SK-N-SH (cell line): ENCODE measurements around the gene PTH2. TPM values are rescaled to one million over a fixed set of nuclear protein-coding genes. Genes with fewer than 3 reads are reported as not detected.

ENCODE experiments used
- CTCF ChIA-PET: fragments of 300-600, 350-600 bp; formaldehyde crosslinking; extraction: SDS; loops from one replicate; lab custom pipeline; 2021; lab: Yijun Ruan, JAX
- POLR2A ChIA-PET: fragments of 350-600 bp; sonication (Branson Sonifier 250); formaldehyde crosslinking; extraction: SDS; loops from one replicate; lab custom pipeline; 2020; ENCODE audit warnings: antibody characterized with exemption, inconsistent platforms; lab: Yijun Ruan, JAX
- DNase-seq: peaks from one replicate; pipeline ENCODE4 v3.0.0; 2012
- H2AFZ ChIP-seq: fragments of 200-600 bp; sonication (generic); 2 replicates; pipeline ENCODE4 v1.8.1; 2016; ENCODE audit warnings: antibody characterized with exemption, mild to moderate bottlenecking, low read depth
- H3F3A ChIP-seq: fragments of 200-600 bp; sonication (generic); replicated peaks from 2 replicates; pipeline ENCODE3; 2016; ENCODE audit warnings: antibody characterized with exemption, mild to moderate bottlenecking; ENCODE audit not compliant: insufficient read depth
- H3K27ac ChIP-seq, 2 experiments: fragments of 200-500 bp in 1 of 2; fragments of 200-600 bp in 1 of 2; sonication (Bioruptor generic) in 1 of 2; sonication (generic), shearing (Covaris generic) in 1 of 2; 2 replicates each; pipeline versions ENCODE4 v1.5.1 to v1.6.1; 2014 to 2016; ENCODE audit warnings: low read depth in 2 of 2, inconsistent platforms in 1 of 2, low read length in 1 of 2, mild to moderate bottlenecking in 1 of 2, mixed read lengths in 1 of 2
- H3K27me3 ChIP-seq: fragments of 200-600 bp; sonication (generic), shearing (Covaris generic); 2 replicates; pipeline ENCODE4 v1.6.1; 2016; ENCODE audit warnings: mixed run types; ENCODE audit not compliant: insufficient read depth
- H3K36me3 ChIP-seq, 2 experiments: fragments of 200-500 bp in 1 of 2; fragments of 200-600 bp in 1 of 2; sonication (Bioruptor generic) in 1 of 2; sonication (generic) in 1 of 2; replicated peaks in 1 of 2; 2 replicates each; pipeline versions ENCODE3 to v1.5.1; 2014 to 2016; ENCODE audit warnings: low read length in 1 of 2, mild to moderate bottlenecking in 1 of 2; ENCODE audit not compliant: insufficient read depth in 2 of 2, control insufficient read depth in 1 of 2
- H3K4me1 ChIP-seq, 2 experiments: fragments of 200-500 bp in 1 of 2; fragments of 200-600 bp in 1 of 2; sonication (Bioruptor generic) in 1 of 2; sonication (generic), shearing (Covaris generic) in 1 of 2; 2 replicates each; pipeline versions ENCODE4 v1.5.1 to v1.6.1; 2014 to 2016; ENCODE audit warnings: low read depth in 1 of 2, low read length in 1 of 2, mixed run types in 1 of 2; ENCODE audit not compliant: insufficient read depth in 2 of 2, control insufficient read depth in 1 of 2
- H3K4me2 ChIP-seq: fragments of 200-600 bp; sonication (generic), shearing (Covaris generic); 2 replicates; pipeline ENCODE4 v1.6.1; 2017; ENCODE audit warnings: mixed run types
- H3K4me3 ChIP-seq, 2 experiments: fragments of 200-500 bp in 1 of 2; fragments of 200-600 bp in 1 of 2; sonication (Bioruptor generic) in 1 of 2; sonication (generic), shearing (Covaris generic) in 1 of 2; 2 replicates each; pipeline versions ENCODE4 v1.5.1 to v1.8.1; 2014 to 2016; ENCODE audit warnings: low read depth in 2 of 2, inconsistent platforms in 1 of 2, low read length in 1 of 2, mild to moderate bottlenecking in 1 of 2, mixed read lengths in 1 of 2, moderate library complexity in 1 of 2
- H3K79me2 ChIP-seq: fragments of 200-600 bp; sonication (generic); 2 replicates; pipeline ENCODE4 v1.8.1; 2017; ENCODE audit warnings: mild to moderate bottlenecking; ENCODE audit not compliant: insufficient read depth
- H3K9ac ChIP-seq: fragments of 200-600 bp; sonication (generic); 2 replicates; pipeline ENCODE4 v1.6.1; 2017; ENCODE audit warnings: mixed run types
- H3K9me2 ChIP-seq: fragments of 200-600 bp; sonication (generic); 2 replicates; pipeline ENCODE4 v1.6.1; 2017; ENCODE audit warnings: mixed run types
- H3K9me3 ChIP-seq: fragments of 200-600 bp; sonication (generic); 2 replicates; pipeline ENCODE4 v1.6.1; 2017; ENCODE audit warnings: mixed run types, mild to moderate bottlenecking, moderate library complexity
- H4K20me1 ChIP-seq: fragments of 200-600 bp; sonication (generic); 2 replicates; pipeline ENCODE4 v1.6.1; 2017; ENCODE audit warnings: mild to moderate bottlenecking, mixed run types; ENCODE audit not compliant: insufficient read depth
- ELF1 ChIP-seq: IDR thresholded peaks from 2 replicates; pipeline ENCODE4 v1.4.0; 2012
- FOSL2 ChIP-seq: IDR thresholded peaks from 2 replicates; pipeline ENCODE4 v1.4.0; 2012; ENCODE audit warnings: low read depth, mild to moderate bottlenecking, moderate library complexity, borderline replicate concordance
- GABPA ChIP-seq: IDR thresholded peaks from 2 replicates; pipeline ENCODE4 v1.4.0; 2012; ENCODE audit warnings: low read depth, mild to moderate bottlenecking
- MAX ChIP-seq: IDR thresholded peaks from 2 replicates; pipeline ENCODE4 v1.4.0; 2012; ENCODE audit warnings: low read depth
- MEF2A ChIP-seq: IDR thresholded peaks from 2 replicates; pipeline ENCODE4 v1.4.0; 2012; ENCODE audit warnings: low read depth, borderline replicate concordance
- MXI1 ChIP-seq: IDR thresholded peaks from 2 replicates; pipeline ENCODE4 v1.6.1; 2012; ENCODE audit warnings: mild to moderate bottlenecking, low read depth, low read length, improper control_type of control experiment
- RAD21 ChIP-seq: IDR thresholded peaks from 2 replicates; pipeline ENCODE4 v1.6.1; 2012; ENCODE audit warnings: mild to moderate bottlenecking, low read length
- SMC3 ChIP-seq: IDR thresholded peaks from 2 replicates; pipeline ENCODE4 v1.6.1; 2012; ENCODE audit warnings: low read depth, low read length, improper control_type of control experiment
- TAF1 ChIP-seq: IDR thresholded peaks from 2 replicates; pipeline ENCODE4 v1.6.1; 2012; ENCODE audit warnings: low read depth, mild to moderate bottlenecking, low read length, moderate library complexity, borderline replicate concordance
- TCF12 ChIP-seq: IDR thresholded peaks from 2 replicates; pipeline ENCODE4 v1.4.0; 2012
- TEAD4 ChIP-seq: IDR thresholded peaks from 2 replicates; pipeline ENCODE4 v1.4.0; 2012; ENCODE audit warnings: mild to moderate bottlenecking, borderline replicate concordance; ENCODE audit not compliant: insufficient read depth
- USF2 ChIP-seq: fragments of 150-350 bp; IDR thresholded peaks from 2 replicates; pipeline ENCODE4 v1.6.1; 2017; ENCODE audit warnings: antibody characterized with exemption, low read length, low read depth, borderline replicate concordance
- WGBS: methylation state at CpG from one replicate; pipeline ENCODE4 v1.1.6; 2017; ENCODE audit warnings: low lambda C conversion rate; 5-methylcytosine and 5-hydroxymethylcytosine counted together
- polyA plus RNA-seq, 3 experiments: library from polyadenylated mRNA; depleted of rRNA; stranded (reverse); fragments of >200 nt; gene quantifications; 2 replicates each; pipeline ENCODE4 v1.2.3, GENCODE V29; 2012
- TF ChIP-seq, protein P1 (sequence below): IDR thresholded peaks from 2 replicates; pipeline ENCODE4 v1.4.0; 2012; ENCODE audit warnings: low read depth, borderline replicate concordance

PTH2 gene
- polyA plus RNA-seq, 1 of the 3 experiments (the other 2 are of a cell fraction) = not detected

- TF ChIP-seq MAX (no peak), MEF2A (no peak), FOSL2 (no peak), MXI1 (no peak)
- TF ChIP-seq, protein P1, sequence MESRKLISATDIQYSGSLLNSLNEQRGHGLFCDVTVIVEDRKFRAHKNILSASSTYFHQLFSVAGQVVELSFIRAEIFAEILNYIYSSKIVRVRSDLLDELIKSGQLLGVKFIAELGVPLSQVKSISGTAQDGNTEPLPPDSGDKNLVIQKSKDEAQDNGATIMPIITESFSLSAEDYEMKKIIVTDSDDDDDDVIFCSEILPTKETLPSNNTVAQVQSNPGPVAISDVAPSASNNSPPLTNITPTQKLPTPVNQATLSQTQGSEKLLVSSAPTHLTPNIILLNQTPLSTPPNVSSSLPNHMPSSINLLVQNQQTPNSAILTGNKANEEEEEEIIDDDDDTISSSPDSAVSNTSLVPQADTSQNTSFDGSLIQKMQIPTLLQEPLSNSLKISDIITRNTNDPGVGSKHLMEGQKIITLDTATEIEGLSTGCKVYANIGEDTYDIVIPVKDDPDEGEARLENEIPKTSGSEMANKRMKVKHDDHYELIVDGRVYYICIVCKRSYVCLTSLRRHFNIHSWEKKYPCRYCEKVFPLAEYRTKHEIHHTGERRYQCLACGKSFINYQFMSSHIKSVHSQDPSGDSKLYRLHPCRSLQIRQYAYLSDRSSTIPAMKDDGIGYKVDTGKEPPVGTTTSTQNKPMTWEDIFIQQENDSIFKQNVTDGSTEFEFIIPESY = no peak
Observed at GRCh38 chr19:49432141-49433073, 9.2 kb upstream of the PTH2 start (continued).

- H4K20me1 ChIP-seq = no peaks in the 10 kb centered on the region
- H3K4me1 ChIP-seq = peaks cover 0 to 6% of the 10 kb centered on the region in 2 experiments; a peak in 1 of 4 replicates
- TF ChIP-seq RAD21 (no peak), ELF1 (no peak), TCF12 (no peak), USF2 (no peak), GABPA (no peak), MXI1 (no peak), TAF1 (no peak), SMC3 (no peak), TEAD4 (no peak)
- no peaks in the 10 kb centered on the region for H3K9me2 ChIP-seq
- no peak overlapping the region for H3K4me3 ChIP-seq
- WGBS = 37% methylated on average over 24 of the region's 29 CpGs
- no peaks in the 10 kb centered on the region for H3K9me3 ChIP-seq
- H3K79me2 ChIP-seq = no peaks in the 10 kb centered on the region
- no peak overlapping the region for H3K27ac ChIP-seq
- H2AFZ ChIP-seq = no peak overlapping the region
- peaks cover 95% of the 10 kb centered on the region for H3K27me3 ChIP-seq
- no peaks in the 10 kb centered on the region for H3K36me3 ChIP-seq
- CTCF ChIA-PET = interaction anchor here (0.7 to 1.3 kb wide), 3 partner anchors 10 to 334 kb away, joined by 3 to 11 read pairs (median 3); no protein-coding TSS in a partner anchor
- H3K9ac ChIP-seq = no peak overlapping the region
- peak; percentile 80 for DNase-seq
- H3F3A ChIP-seq = peaks cover 9% of the 10 kb centered on the region
- POLR2A ChIA-PET = no interaction called here
- no peak overlapping the region for H3K4me2 ChIP-seq
Observed at GRCh38 chr19:49431330-49431749, 8.1 kb upstream of the PTH2 start.
